HepG2 (cell line): ENCODE data around the gene SLC2A14. TPM values are rescaled to one million over a fixed set of nuclear protein-coding genes. Genes with fewer than 3 reads are reported as not detected.

Experiments used
- ATAC-seq: fragments of 200-7000 bp; cut with Tn5 transposase; 3 replicates; pipeline ENCODE4 v1.9.1; 2020; ENCODE audit warnings: mild to moderate bottlenecking, moderate library complexity
- BruUV-seq: library from RNA; stranded (reverse); fragments of 400-500 nt; replicated peaks from 2 replicates; lab custom pipeline; 2021; lab: Mats Ljungman, UMichigan
- CTCF ChIA-PET: fragments of 300-600 bp; formaldehyde crosslinking; extraction: SDS; loops from one replicate; lab custom pipeline; 2021; ENCODE audit warnings: low total read pairs, inconsistent platforms, low intra/inter-chr PET ratio; lab: Yijun Ruan, JAX
- POLR2A ChIA-PET: fragments of 350-600 bp; sonication (Branson Sonifier 250); formaldehyde crosslinking; loops from one replicate; lab custom pipeline; 2020; ENCODE audit warnings: antibody characterized with exemption, inconsistent platforms; lab: Yijun Ruan, JAX
- DNase-seq: peaks from one replicate; pipeline ENCODE4 v3.0.0-alpha.2; 2015; ENCODE audit warnings: low spot score
- FAIRE-seq: peaks from 3 replicates; lab custom pipeline; 2011; peaks lifted over from hg19 to GRCh38; lab: Jason Lieb, UNC
- H2AFZ ChIP-seq: one replicate; pipeline ENCODE4 v1.6.1; 2011; ENCODE audit warnings: low read length, inconsistent platforms
- H3K27ac ChIP-seq: fragments of 300-600 bp; 3 replicates; pipeline ENCODE4 v1.8.0; 2011; ENCODE audit warnings: mixed run types, mild to moderate bottlenecking, mixed read lengths, low read length, inconsistent platforms; ENCODE audit not compliant: insufficient read depth; ENCODE audit errors: extremely low read length
- H3K27me3 ChIP-seq, 2 experiments: fragments of 200-600 bp in 1 of 2; 2 replicates in 1 of 2; 3 replicates in 1 of 2; pipeline versions ENCODE4 v1.6.0 to v1.8.0; 2011; ENCODE audit warnings: low read length in 2 of 2, mild to moderate bottlenecking in 2 of 2, moderate library complexity in 2 of 2, inconsistent platforms in 1 of 2; ENCODE audit not compliant: insufficient read depth in 2 of 2, control insufficient read depth in 1 of 2
- H3K36me3 ChIP-seq, 2 experiments: fragments of 200-600 bp in 1 of 2; replicated peaks in 1 of 2; 2 replicates in 1 of 2; 3 replicates in 1 of 2; pipeline versions ENCODE4 v1.5.1 to v1.8.0; 2011; ENCODE audit warnings: low read length in 2 of 2, inconsistent platforms in 1 of 2; ENCODE audit not compliant: insufficient read depth in 2 of 2, control insufficient read depth in 1 of 2
- H3K4me1 ChIP-seq: 2 replicates; pipeline ENCODE4 v1.5.1; 2012; ENCODE audit warnings: low read length, inconsistent platforms; ENCODE audit not compliant: insufficient read depth
- H3K4me2 ChIP-seq: 2 replicates; pipeline ENCODE4 v1.6.0; 2011; ENCODE audit warnings: low read depth, low read length, inconsistent platforms
- H3K4me3 ChIP-seq, 3 experiments: fragments of 200-600 bp in 1 of 3; sonication (generic), shearing (Covaris generic) in 1 of 3; replicated peaks in 1 of 3; 2 replicates each; pipeline ENCODE4 v1.5.1; 2011 to 2016; ENCODE audit warnings: low read length in 3 of 3, inconsistent platforms in 2 of 3, low read depth in 2 of 3, mild to moderate bottlenecking in 2 of 3, control low read depth in 1 of 3, mixed read lengths in 1 of 3; ENCODE audit not compliant: insufficient read depth in 1 of 3
- H3K79me2 ChIP-seq: one replicate; pipeline ENCODE4 v1.6.1; 2011; ENCODE audit warnings: low read length, inconsistent platforms; ENCODE audit not compliant: insufficient read depth
- H3K9ac ChIP-seq: 2 replicates; pipeline ENCODE4 v1.6.0; 2011; ENCODE audit warnings: mild to moderate bottlenecking, low read depth, low read length, inconsistent platforms; ENCODE audit not compliant: insufficient read depth
- H3K9me3 ChIP-seq: 2 replicates; pipeline ENCODE4 v1.5.1; 2012; ENCODE audit warnings: mild to moderate bottlenecking, low read length
- H4K20me1 ChIP-seq: 2 replicates; pipeline ENCODE4 v1.6.0; 2011; ENCODE audit warnings: inconsistent platforms, mild to moderate bottlenecking, low read length, moderate library complexity; ENCODE audit not compliant: insufficient read depth
- AHR ChIP-seq: IDR thresholded peaks from 2 replicates; pipeline ENCODE4 v1.6.1; 2018; ENCODE audit warnings: missing genetic modification reagents, missing compliant biosample characterization
- GATAD2A ChIP-seq: IDR thresholded peaks from 2 replicates; pipeline ENCODE4 v1.6.1; 2016
- HNRNPL ChIP-seq: fragments of 200-400 bp; formaldehyde crosslinking; IDR thresholded peaks from 2 replicates; pipeline ENCODE4 v1.6.1; 2017; ENCODE audit warnings: mild to moderate bottlenecking, low read depth, low read length
- HOXA7 ChIP-seq: sonication (generic); formaldehyde crosslinking; IDR thresholded peaks from 2 replicates; pipeline ENCODE4 v1.8.1; 2022; ENCODE audit warnings: mild to moderate bottlenecking, missing genetic modification reagents, moderate library complexity
- PHF8 ChIP-seq: sonication (generic); formaldehyde crosslinking; IDR thresholded peaks from 2 replicates; pipeline ENCODE4 v1.5.0; 2020; ENCODE audit warnings: missing genetic modification reagents
- RAD21 ChIP-seq: fragments of 450-650 bp; formaldehyde crosslinking; IDR thresholded peaks from 2 replicates; pipeline ENCODE4 v1.5.0; 2020; ENCODE audit warnings: mild to moderate bottlenecking
- RBM39 ChIP-seq: fragments of 200-400 bp; formaldehyde crosslinking; IDR thresholded peaks from one replicate; pipeline ENCODE4 v1.6.1; 2018; ENCODE audit warnings: antibody characterized with exemption, mild to moderate bottlenecking, low read depth, low read length; ENCODE audit not compliant: poor library complexity, severe bottlenecking
- SP4 ChIP-seq: sonication (generic); formaldehyde crosslinking; IDR thresholded peaks from 2 replicates; pipeline ENCODE4 v1.8.1; 2023; ENCODE audit warnings: mild to moderate bottlenecking, missing genetic modification reagents
- STAG1 ChIP-seq: sonication (generic); formaldehyde crosslinking; IDR thresholded peaks from 2 replicates; pipeline ENCODE4 v1.4.0; 2020; ENCODE audit warnings: missing genetic modification reagents
- XBP1 ChIP-seq: sonication (generic); formaldehyde crosslinking; IDR thresholded peaks from 2 replicates; pipeline ENCODE4 v1.5.0; 2020; ENCODE audit warnings: missing genetic modification reagents
- ZSCAN29 ChIP-seq: sonication (generic); formaldehyde crosslinking; conservative IDR thresholded peaks from 2 replicates; pipeline ENCODE4 v1.4.0; 2020; ENCODE audit warnings: mild to moderate bottlenecking, missing genetic modification reagents
- WGBS: methylation state at CpG from one replicate; pipeline ENCODE4 v1.1.6; 2017; ENCODE audit warnings: low lambda C conversion rate; 5-methylcytosine and 5-hydroxymethylcytosine counted together
- in situ Hi-C: cut with HindIII; loops from 2 replicates; pipeline ENCODE4 v1.10.0; 2017; ENCODE audit warnings: low pct_unique_long_range_greater_than_20kb; ENCODE audit not compliant: extremely low pct_ligation_motif_present
- intact Hi-C: fragments of 100-400 bp; cut with micrococcal nuclease; formaldehyde crosslinking; loops from one replicate; pipeline ENCODE4 v1.10.0; 2022; ENCODE audit not compliant: unreplicated experiment
- polyA plus RNA-seq, 8 experiments: library from polyadenylated mRNA; depleted of rRNA in 3 of 8; stranded (reverse) in 7 of 8; unstranded in 1 of 8; fragments of >200 nt; fragmentation: Illumina TruSeq in 4 of 8; extraction: Trizol in 4 of 8; gene quantifications; 2 replicates each; pipeline versions ENCODE4 v1.2.1 to v1.2.3, GENCODE V29; 2011 to 2016; ENCODE audit warnings: low read depth in 4 of 8, missing spikeins in 1 of 8, mixed read lengths in 1 of 8; ENCODE audit not compliant: insufficient read depth in 1 of 8
- total RNA-seq, 5 experiments: library from RNA; depleted of rRNA; stranded (reverse); fragments of >200 nt; fragmentation: Illumina TruSeq; extraction: Trizol; gene quantifications; 2 replicates each; pipeline ENCODE4 v1.2.3, GENCODE V29; 2016; ENCODE audit warnings: low read depth in 1 of 5
- TF ChIP-seq, protein P1 (sequence below): sonication (generic); formaldehyde crosslinking; IDR thresholded peaks from 2 replicates; pipeline ENCODE4 v1.5.0; 2020; ENCODE audit warnings: missing genetic modification reagents
- TF ChIP-seq, protein P2 (sequence below): IDR thresholded peaks from 2 replicates; pipeline ENCODE4 v1.6.1; 2012; ENCODE audit warnings: low read depth, low read length, improper control_type of control experiment
- TF ChIP-seq, protein P3 (sequence below): sonication (generic); formaldehyde crosslinking; IDR thresholded peaks from 2 replicates; pipeline ENCODE4 v1.4.0; 2020; ENCODE audit warnings: missing genetic modification reagents
- TF ChIP-seq, protein P4 (sequence below): sonication (generic); formaldehyde crosslinking; IDR thresholded peaks from 2 replicates; pipeline ENCODE4 v1.8.1; 2023; ENCODE audit warnings: mild to moderate bottlenecking, missing genetic modification reagents

SLC2A14 gene
- total and polyA plus RNA-seq, 2 of the 13 experiments (the other 11 are each of a cell fraction or from before 2014, with no cell fraction given): 7.7 to 39.0 TPM

DNA sequence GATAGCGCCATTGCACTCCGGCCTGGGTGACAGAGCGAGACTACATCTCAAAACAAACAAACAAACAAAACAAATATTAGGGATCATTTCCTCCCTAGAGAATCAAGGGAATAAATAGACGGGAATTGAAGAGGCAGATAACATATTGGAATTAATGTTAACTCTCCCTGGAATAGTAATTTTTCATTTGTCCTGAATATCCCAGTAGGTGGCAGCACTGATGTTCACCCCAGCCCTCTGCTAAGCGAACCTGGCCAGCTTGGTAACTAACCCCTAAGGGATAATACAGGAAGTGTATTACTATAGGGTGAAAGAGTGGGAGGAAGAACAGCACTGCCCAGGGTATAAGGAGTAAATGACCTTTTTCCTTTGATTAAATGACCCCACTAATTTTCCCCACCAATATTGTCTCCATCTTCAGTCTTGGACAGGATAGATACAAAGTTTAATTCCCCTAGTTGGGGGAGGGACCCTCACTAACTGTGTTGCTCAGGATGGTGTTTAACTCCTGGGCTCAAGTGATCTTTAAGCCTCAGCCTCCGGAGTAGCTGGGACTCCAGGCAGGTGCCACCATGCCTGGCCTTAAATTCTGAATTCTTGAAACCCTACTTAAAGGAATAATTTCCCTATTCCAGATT, 40.5 kb downstream of the SLC2A14 start:
- in situ Hi-C loops (no loop called here), intact Hi-C loops (no loop called here)
- H3K27ac ChIP-seq: peak overlapping the region; percentile 17
- H3K9ac ChIP-seq: no peak overlapping the region
- H3K36me3 ChIP-seq: peaks cover 3% of the 10 kb centered on the region in 2 experiments; a peak in 3 of 5 replicates
- H3K9me3 ChIP-seq: no peaks in the 10 kb centered on the region
- H3K79me2 ChIP-seq: no peaks in the 10 kb centered on the region
- 65% methylated on average over 6 of the region's 6 CpGs for WGBS
- FAIRE-seq (peak; percentile 50), ATAC-seq (peak; percentile 85), DNase-seq (peak; percentile 62)
- POLR2A ChIA-PET: interaction anchor here (0.6 kb wide), 1 partner anchor 101 kb away, joined by 4 read pairs; no protein-coding TSS in a partner anchor
- no peak overlapping the region for H3K4me3 ChIP-seq
- no peak overlapping the region for H3K4me2 ChIP-seq
- H2AFZ ChIP-seq: no peak overlapping the region
- no TSS peak for BruUV-seq
- H4K20me1 ChIP-seq: no peaks in the 10 kb centered on the region
- CTCF ChIA-PET: interaction anchor here (0.7 to 2.1 kb wide), 3 partner anchors 29 to 163 kb away, joined by 3 to 11 read pairs (median 10); no protein-coding TSS in a partner anchor
- H3K27me3 ChIP-seq: no peaks in the 10 kb centered on the region
- peaks cover 41% of the 10 kb centered on the region for H3K4me1 ChIP-seq
- TF ChIP-seq AHR (CRISPR knock-in tag): no peak
- no peak for TF ChIP-seq ZSCAN29 (CRISPR knock-in tag)
- TF ChIP-seq RBM39: no peak
- no peak for TF ChIP-seq HOXA7 (CRISPR knock-in tag)
- TF ChIP-seq, protein P1, sequence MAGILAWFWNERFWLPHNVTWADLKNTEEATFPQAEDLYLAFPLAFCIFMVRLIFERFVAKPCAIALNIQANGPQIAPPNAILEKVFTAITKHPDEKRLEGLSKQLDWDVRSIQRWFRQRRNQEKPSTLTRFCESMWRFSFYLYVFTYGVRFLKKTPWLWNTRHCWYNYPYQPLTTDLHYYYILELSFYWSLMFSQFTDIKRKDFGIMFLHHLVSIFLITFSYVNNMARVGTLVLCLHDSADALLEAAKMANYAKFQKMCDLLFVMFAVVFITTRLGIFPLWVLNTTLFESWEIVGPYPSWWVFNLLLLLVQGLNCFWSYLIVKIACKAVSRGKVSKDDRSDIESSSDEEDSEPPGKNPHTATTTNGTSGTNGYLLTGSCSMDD: no peak
- TF ChIP-seq, protein P2, sequence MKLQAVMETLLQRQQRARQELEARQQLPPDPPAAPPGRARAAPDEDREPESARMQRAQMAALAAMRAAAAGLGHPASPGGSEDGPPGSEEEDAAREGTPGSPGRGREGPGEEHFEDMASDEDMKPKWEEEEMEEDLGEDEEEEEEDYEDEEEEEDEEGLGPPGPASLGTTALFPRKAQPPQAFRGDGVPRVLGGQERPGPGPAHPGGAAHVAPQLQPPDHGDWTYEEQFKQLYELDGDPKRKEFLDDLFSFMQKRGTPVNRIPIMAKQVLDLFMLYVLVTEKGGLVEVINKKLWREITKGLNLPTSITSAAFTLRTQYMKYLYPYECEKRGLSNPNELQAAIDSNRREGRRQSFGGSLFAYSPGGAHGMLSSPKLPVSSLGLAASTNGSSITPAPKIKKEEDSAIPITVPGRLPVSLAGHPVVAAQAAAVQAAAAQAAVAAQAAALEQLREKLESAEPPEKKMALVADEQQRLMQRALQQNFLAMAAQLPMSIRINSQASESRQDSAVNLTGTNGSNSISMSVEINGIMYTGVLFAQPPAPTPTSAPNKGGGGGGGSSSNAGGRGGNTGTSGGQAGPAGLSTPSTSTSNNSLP: 0 out of 2 replicates have a peak, but pooled peaks have one; percentile 34
- no peak for TF ChIP-seq XBP1 (CRISPR knock-in tag)
- no peak for TF ChIP-seq SP4
- TF ChIP-seq PHF8 (CRISPR knock-in tag): no peak
- peak; percentile 74 for TF ChIP-seq STAG1 (CRISPR knock-in tag)
- TF ChIP-seq GATAD2A: peak; percentile 23; the same call in 1 of the 2 replicates
- TF ChIP-seq, protein P3, sequence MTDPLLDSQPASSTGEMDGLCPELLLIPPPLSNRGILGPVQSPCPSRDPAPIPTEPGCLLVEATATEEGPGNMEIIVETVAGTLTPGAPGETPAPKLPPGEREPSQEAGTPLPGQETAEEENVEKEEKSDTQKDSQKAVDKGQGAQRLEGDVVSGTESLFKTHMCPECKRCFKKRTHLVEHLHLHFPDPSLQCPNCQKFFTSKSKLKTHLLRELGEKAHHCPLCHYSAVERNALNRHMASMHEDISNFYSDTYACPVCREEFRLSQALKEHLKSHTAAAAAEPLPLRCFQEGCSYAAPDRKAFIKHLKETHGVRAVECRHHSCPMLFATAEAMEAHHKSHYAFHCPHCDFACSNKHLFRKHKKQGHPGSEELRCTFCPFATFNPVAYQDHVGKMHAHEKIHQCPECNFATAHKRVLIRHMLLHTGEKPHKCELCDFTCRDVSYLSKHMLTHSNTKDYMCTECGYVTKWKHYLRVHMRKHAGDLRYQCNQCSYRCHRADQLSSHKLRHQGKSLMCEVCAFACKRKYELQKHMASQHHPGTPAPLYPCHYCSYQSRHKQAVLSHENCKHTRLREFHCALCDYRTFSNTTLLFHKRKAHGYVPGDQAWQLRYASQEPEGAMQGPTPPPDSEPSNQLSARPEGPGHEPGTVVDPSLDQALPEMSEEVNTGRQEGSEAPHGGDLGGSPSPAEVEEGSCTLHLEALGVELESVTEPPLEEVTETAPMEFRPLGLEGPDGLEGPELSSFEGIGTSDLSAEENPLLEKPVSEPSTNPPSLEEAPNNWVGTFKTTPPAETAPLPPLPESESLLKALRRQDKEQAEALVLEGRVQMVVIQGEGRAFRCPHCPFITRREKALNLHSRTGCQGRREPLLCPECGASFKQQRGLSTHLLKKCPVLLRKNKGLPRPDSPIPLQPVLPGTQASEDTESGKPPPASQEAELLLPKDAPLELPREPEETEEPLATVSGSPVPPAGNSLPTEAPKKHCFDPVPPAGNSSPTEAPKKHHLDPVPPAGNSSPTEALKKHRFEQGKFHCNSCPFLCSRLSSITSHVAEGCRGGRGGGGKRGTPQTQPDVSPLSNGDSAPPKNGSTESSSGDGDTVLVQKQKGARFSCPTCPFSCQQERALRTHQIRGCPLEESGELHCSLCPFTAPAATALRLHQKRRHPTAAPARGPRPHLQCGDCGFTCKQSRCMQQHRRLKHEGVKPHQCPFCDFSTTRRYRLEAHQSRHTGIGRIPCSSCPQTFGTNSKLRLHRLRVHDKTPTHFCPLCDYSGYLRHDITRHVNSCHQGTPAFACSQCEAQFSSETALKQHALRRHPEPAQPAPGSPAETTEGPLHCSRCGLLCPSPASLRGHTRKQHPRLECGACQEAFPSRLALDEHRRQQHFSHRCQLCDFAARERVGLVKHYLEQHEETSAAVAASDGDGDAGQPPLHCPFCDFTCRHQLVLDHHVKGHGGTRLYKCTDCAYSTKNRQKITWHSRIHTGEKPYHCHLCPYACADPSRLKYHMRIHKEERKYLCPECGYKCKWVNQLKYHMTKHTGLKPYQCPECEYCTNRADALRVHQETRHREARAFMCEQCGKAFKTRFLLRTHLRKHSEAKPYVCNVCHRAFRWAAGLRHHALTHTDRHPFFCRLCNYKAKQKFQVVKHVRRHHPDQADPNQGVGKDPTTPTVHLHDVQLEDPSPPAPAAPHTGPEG (CRISPR knock-in tag): 0 out of 2 replicates have a peak, but pooled peaks have one; percentile 55
- TF ChIP-seq, protein P4, sequence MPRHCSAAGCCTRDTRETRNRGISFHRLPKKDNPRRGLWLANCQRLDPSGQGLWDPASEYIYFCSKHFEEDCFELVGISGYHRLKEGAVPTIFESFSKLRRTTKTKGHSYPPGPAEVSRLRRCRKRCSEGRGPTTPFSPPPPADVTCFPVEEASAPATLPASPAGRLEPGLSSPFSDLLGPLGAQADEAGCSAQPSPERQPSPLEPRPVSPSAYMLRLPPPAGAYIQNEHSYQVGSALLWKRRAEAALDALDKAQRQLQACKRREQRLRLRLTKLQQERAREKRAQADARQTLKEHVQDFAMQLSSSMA (CRISPR knock-in tag): no peak
- no peak for TF ChIP-seq HNRNPL
- peak; percentile 61 for TF ChIP-seq RAD21 (CRISPR knock-in tag)
